T follicular helper cell (primary cell): Measurements from ENCODE around the gene TIGAR.

Source experiments
- DNase-seq: peaks from one replicate; pipeline ENCODE4 v3.0.0-alpha.2; 2020; ENCODE audit warnings: low read depth

The TIGAR gene

GRCh38 chr12:4379405-4379804 lies 58.4 kb downstream of the TIGAR start, which contains the start of gene FGF23:
Gene FGF23, minus strand, starts transcription at chr12:4379712. Its CDS starts 130 bp downstream, at chr12:4379582.
- DNase-seq, result no peak

GRCh38 chr12:4380332-4380731 lies 59.3 kb downstream of the TIGAR start:
- no peak for DNase-seq

GRCh38 chr12:4383304-4383865 lies 62.4 kb downstream of the TIGAR start:
- no peak for DNase-seq

GRCh38 chr12:4386801-4387200 lies 65.8 kb downstream of the TIGAR start:
- no peak for DNase-seq

- DNase-seq, result no peak
Measured at GRCh38 chr12:4387607-4388006, 66.6 kb downstream of the TIGAR start.

- no peak for DNase-seq
Measured at GRCh38 chr12:4388032-4388431, 67.0 kb downstream of the TIGAR start.

GRCh38 chr12:4388662-4389061 lies 67.6 kb downstream of the TIGAR start:
- DNase-seq, result no peak

GRCh38 chr12:4392223-4392742 lies 71.3 kb downstream of the TIGAR start:
- no peak for DNase-seq

GRCh38 chr12:4393211-4393610 lies 72.2 kb downstream of the TIGAR start:
- DNase-seq, result no peak

GRCh38 chr12:4395818-4396217 lies 74.8 kb downstream of the TIGAR start:
- no peak for DNase-seq

- no peak for DNase-seq
Measured at GRCh38 chr12:4401117-4401516, 80.1 kb downstream of the TIGAR start.

- no peak for DNase-seq
Measured at GRCh38 chr12:4402996-4403395, 82.0 kb downstream of the TIGAR start.
